Right kidney (tissue), 1 donor: ENCODE measurements around the gene FLRT1.

Source experiments
- DNase-seq: peaks from one replicate; pipeline ENCODE4 v3.0.0-alpha.2; 2016

The FLRT1 gene

DNA sequence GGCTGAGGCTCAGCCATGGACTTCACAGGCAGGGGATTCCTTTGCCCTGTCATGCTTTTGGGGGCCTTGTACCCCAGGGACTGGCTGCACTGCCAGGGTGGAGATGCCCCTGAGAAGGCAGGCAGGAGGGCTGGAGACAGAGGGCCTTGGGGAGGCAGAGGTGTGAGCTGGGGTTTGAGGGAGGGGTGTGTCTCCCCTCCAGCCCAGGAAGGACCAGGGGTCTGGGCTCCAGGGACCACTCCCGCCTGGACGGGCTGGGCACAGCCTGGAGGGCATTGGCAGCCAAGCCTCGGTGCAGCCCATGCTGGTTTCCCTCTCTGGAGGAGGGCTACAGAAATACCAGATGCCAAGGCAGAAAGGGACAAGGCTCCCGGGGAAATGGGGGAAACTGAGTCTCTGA, 30.0 kb upstream of the FLRT1 start:
- DNase-seq: no peak

DNA sequence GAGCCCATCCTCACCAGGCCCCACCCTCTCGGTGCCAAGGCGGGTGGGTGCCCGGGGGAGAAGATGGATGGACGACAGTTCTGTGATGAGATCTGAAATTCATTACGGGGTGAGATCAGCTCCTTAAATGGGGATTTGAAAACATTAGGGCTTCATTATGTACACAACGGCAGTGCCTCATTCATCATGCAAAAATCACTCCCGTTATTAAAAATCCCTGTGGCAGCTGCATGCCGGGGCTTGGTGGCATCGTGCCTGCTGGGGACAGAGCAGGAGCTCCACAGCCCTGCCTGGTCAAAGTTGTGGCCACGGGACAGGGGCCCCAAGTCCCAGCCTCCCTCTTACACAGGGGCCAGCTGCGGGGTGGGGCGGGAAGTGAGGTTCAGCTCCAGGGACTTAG, 29.3 kb upstream of the FLRT1 start:
- no peak for DNase-seq

DNA sequence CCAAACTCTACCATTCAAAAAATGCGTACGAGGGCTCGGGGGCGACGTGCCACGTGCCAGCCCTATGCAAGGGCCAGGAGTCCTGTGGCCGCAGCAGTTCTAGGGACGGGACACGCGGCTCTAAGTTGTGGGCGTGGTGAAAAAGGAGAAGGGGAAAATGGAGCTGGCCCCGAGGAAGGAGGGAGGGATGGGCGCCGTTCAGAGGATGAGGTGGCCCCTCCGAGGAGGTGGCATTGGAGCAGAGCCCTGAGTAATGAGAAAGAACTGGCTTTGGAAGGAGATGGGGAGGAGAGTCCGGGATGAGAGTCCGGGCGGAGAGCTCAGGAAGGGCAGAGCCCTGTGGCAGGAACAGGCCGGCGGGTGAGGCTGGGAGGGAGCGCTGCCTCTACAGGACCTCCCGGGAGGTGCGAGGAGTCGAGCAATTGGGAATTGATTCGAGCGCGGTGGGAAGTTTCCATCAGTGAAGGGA, 28.5 kb upstream of the FLRT1 start:
- DNase-seq: peak; percentile 65

DNA sequence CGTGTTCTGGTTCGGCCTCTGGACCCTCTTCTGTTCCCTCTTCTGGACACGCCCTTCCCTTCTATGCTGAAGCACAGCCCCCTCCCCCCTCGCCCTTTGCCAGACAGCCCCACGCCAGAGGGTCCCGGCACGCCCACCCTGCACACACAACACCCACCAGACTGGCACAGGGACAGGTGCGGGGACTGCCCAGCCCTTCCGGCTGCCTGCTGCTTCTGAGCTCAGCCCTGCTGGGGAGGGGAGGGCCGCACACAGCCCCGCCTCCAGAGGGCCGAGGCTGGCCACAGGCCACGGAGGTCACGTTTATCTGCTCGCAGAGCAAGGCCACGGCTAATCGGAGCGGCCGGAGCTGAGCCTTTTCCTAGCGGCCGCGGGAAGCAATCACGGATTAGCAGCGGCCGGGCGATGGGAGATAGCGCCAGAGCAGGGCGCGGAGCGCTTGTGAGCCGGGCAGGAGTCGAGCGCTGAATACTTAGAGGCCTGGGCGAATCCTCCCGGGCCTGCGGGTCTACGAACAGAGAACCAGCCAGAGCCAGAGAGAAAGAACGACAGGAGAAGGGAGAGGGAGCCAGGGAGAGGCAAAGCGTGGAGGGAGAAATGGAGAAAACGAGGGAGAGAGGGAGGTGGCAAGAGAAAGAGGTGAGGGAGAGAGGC, 28.0 kb upstream of the FLRT1 start:
- DNase-seq: peak; percentile 73

DNA sequence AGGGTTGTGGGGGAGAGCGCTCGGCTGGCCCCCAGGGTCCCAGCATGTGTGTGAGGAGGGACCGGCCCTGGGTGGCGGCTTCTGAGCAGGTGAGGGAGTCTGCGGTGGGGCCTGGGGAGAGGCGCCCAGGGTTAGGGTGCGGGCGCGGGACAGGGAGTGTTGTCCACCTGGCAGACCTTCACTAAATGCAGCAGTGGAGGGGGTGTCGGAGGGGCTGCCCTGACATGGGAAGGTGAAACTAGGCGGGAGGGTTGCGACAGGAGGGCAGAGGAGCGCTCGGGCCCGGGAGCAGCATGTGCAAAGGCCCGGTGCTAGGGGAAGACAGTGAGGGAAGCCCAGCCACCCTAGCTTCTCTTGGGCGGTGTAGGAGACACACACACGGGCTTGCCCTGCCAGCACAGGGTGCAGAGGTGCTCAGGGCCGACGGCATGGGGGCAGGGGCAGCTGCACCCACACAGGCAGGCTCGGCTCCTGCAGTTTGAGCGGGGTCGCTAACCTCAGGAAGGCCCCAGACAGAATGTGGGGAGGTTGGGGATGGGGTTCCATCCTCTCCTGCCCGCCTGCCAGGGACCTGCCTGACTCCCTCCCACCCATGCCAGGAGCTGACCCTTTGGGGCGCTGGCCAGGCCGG, 27.3 kb upstream of the FLRT1 start:
- no peak for DNase-seq

DNA sequence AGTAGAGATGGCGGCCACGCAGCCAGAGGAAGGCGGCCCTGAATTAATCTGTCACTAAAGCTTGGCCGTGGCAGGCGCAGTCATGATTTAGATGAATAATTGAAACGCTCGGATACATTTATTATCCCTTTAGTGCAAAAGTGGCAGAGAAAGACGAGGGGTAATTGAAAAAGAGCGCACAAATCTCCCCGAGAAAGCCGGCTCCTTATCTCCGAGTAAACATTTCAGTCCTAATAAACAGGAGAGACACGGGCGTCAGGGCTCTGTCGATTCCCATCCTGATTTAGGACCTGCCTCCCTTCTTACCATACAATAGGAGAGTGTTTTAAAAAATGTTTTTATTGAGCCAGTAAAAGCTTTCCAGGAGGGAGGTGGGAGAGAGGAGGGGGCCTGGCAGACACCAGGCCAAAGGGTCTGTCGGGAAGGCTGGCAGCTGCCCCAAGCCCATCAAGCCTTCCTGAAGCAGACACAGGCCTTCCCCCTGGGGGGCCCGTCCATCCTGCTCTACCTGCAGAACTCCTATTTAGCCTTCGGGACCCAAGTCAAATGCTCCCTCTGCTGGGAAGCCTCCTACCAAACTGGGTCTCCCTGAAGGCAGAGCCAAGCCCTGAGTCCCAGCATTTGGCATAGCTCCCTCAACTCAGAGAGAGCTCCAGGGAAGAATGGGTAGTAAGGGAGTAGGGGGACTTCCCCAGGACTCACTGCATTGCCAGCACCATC, 26.7 kb upstream of the FLRT1 start:
- no peak for DNase-seq

DNA sequence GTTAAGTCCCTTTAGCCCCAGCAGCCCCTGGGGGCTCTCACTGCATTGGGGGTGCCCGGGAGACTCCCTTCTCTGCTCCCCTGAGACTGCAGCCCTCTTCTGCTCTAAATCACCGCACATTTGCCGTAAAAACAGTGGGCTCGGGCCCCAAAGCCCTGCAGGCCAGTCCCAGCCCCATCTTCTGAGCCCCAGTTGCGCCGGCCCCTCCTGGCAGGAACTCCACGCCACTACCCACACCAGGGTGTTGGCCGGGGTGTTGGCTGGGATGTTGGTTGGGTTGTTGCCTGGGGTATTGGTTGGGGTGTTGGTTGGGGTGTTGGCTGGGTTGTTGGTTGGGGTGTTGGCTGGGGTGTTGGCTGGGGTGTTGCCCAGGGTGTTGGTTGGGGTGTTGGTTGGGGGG, 26.0 kb upstream of the FLRT1 start:
- no peak for DNase-seq

DNA sequence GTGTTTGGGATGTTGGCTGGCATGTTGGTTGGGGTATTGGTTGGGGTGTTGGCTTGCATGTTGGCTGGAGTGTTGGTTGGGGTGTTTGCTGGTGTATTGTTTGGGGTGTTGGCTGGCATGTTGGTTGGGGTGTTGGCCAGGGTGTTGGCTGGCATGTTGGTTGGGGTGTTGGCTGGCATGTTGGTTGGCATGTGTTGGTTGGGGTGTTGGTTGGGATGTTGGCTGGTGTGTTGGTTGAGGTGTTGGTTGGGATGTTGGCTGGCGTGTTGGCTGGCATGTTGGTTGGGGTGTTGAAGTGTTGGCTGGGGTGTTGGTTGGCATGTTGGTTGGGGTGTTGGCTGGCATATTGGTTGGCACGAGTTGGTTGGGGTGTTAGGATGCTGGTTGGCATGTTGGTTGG, 24.9 kb upstream of the FLRT1 start:
- DNase-seq: no peak

DNA sequence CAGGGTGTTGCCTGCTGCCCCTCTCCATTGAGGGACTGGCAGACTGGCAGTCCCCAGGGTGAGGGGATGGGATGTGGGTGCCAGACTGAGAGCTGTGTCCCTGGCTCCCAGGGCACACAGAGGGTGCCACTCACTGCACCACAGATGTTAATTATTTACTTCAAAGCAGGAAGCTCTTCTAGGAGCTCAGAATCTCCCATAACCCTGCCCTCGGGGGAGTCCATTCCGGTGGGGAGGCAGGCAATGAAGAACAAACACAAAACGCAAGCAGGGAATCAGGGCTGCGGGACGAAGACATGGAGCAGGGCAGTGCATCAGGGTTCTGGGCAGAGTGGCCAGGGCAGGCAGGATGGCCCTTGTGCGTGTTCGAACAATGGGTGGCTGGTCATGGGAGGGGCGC, 24.4 kb upstream of the FLRT1 start:
- no peak for DNase-seq

DNA sequence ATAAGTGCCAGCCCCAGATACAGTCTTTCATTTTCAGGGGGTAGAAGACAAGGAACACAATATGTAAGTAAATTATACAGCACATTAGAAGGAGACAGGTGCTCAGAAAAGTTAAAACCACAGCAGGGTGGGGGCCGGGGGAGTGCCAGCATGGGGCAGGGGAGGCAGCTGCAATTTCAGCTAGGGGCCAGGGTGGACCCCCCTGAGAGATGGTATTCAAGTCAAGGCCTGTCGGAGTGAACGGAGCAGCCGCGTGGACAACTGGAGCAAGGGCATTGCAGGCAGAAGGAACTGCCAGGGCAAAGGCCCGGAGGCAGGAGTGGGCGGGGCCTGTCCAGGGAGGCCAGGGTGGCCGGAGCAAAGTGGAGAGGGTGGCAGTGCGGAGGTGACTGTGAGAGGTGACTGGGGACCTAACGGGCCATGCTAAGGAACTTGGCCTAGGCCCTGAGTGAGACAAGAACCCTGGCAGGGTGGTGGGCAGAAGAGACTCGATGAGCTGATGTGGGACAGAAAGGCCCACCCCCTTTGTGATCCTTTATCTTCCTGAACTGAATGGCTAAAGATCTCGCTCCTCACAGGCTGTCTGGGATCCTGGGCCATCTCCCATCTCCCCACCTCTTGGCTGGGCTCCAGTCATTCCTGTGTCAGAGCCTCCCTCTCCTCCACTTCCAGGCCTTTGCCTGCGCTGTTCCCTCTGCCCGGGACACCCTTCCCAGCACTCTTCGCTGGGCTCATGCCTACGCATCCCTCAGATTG, 22.4 kb upstream of the FLRT1 start:
- DNase-seq: no peak

DNA sequence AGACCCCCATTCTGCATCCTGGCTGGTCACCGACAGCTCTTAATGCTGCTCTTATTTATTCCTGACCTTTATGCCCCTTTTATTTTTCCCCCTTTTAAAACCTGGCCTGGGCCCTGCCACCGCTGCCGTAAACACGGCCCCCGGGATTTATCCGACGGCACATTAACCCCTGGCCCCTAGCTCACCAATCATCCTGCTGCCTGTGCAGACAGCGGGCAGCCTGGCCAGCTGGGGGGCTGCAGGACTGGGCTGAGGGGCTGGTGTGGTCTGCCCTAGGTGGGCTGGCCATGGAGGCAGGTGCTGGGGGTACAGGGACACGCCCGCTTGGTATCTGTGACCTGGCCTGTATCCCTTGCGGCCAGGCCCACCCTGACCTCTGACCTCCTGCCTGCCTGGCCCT, 21.4 kb upstream of the FLRT1 start:
- DNase-seq: no peak

DNA sequence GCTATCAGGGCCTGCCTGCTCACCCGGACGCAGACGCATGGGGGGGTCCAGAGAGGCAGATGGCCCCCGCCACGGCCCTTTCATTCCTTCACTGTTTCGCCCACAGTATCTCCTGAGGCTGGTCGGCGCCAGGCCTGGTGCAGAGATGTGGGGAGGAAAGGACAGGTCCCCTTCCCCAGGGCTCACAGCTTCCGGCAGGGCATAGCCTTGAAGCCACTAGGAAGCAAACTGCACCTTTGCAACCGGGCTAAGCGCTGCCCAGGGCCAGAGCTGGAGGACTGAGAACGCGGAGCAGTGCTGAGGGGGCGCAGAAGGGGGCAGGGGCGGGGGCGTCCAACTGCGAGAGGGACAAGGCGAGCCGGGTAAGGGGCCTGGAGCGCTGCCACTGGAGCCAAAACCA, 20.2 kb upstream of the FLRT1 start:
- DNase-seq: no peak

DNA sequence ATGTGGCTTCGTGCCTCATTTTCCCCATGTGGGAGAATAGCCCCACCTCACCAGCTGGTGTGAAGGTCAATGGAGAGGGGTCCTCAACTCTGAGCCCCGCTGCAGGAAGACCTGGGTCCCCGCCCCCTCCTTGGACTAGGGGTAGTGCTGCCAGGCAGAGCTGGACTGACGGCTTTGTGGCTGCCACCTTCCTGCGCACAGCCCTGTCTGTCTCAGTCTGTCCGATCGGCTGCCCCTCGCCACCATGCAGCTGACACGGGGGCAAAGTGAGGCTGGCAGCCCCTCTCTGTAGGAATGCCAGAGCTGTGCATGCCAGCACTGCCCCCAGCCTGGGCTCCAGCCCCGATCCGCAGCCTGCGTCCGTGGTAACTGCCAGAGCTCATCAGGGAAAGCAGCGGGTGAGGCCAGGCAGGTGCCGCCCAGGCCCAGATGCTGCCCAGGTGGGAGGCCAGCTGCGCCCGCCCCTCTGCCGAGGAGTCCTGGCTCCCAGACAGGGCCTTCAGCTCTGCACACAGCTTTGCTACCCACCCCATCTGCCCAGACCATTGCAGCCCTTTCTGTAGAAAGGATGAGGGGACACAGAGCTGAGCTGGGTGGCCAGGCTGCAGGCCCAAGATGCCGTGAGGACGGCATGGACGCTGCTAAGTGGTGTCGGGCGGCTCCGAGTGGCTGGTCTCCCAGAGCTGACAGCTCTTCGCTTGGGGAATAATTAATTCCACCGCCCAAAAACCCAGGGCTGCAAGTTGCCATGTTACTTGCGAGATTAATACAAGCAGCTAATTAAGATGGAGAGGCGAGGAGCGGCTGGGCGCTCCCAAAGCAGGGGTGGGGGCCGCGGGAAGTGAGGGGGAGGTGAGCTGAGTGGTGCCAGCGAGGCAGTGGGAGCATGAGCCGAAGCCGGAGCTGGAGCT, 19.5 kb upstream of the FLRT1 start:
- no peak for DNase-seq

DNA sequence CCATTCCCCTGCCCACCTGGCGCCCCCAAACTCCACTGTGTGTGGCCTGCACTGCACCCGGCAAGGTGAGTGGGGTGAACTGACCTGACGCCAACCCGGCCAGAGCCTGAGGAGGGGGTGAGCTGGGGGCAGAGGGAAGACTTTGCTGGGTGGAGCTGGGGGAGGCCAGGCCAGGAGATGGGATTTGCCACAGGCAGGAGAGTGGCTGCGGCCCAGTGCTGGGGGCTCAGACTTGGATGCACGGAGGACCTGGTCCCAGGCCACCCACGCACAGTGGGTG, 17.8 kb upstream of the FLRT1 start:
- DNase-seq: peak; percentile 8

DNA sequence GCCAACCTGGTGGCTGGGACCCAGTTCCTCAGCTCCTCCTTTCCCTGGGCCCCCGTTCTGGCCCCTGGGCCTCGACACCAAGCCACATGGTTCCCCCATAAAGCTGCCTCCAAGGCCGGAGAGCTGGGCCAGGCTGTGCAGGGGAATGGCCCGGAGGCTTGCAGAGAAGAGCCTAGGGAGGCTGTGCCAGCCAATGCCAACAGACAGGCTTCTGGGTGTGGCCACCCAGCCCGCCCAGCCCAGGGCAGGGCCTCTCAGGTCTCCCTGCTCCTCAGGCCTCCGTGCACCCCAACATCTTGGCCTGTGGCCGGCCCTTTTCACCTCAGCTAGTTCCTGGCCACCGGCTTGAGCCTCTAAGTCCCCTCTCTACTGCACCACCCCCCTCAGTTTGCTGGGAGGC, 17.4 kb upstream of the FLRT1 start:
- DNase-seq: no peak

DNA sequence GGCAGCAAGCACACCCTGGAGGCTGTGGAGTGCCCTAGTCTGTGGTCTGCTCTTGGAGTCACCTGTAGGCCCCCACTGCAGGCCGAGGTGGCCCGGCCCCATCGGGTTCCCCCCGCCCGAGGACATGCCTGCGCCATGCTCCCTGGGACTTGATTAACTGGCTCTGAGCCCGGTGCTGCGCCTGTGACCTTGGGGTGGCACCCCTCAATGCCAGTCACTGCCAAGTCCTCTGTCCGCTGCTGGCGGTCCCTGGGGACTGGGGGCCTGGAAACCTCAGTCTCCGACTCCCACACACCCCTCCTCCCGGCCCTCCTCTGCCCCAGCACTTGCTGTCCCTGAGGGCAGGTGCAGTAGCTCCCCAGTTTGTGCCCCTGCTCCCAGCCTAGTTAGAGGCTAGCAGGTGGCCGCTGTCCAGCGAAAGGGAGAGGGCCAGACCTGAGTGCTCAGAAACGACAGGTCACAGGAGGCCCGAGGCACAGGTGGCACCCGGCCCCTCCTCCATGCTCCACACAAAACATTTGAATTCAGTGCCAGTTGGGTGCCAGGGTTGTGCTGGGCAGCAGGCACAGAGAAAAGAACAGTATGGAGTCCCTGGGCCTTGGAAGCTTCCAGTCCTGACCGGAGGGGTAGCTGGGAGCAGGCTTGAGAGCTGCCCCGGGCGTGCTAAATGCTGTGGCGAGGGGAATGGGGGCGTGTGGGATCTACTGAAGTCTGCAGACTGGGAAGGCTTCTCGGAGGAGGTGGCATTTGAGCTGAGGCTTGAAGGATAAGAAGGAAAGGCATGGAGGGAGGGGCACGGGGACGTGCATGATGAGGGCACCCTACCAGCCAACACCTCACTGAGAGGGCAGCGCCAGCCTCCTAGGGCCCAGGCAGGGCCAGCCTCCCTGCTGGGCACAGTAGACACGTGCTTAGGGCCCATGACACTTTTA, 16.4 kb upstream of the FLRT1 start:
- DNase-seq: peak; percentile 5

DNA sequence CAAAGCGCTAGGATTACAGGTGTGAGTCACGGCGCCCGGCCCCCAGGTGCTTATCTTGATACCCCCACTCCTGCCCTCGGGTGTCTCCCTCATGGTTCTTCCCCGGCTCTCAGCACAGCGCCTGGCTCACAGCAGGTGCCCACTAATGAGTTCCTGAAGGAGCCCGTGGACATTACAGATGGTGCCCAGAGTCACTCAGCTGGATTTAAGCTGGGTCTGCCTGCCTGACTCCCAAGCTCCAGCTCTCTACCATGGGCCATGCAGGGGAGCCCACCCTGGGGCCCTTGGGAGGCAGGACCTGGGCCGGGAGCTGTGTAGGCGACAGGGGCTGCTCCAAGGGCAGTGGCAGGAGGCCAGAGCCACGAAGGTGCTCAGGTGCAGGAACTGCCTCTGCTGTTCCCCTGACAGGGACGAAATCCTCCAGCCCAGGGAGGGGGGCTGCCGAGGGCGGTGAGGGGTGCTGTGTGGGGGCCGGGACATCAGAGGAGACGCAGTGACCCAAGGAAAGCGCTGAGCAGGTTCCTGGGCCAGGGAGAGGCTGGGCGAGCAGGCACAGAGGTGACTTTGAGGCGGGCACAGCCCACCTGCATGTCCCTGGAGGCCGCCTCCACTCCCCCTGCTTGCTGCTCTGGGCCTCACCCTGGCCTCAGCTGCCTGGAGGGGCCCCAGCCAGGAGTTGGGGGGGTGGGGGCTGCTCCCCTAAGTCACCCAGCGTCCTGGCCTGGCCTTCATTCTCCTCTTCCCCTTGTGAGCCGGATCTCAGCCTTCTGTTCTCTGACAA, 14.6 kb upstream of the FLRT1 start:
- DNase-seq: peak; percentile 65

DNA sequence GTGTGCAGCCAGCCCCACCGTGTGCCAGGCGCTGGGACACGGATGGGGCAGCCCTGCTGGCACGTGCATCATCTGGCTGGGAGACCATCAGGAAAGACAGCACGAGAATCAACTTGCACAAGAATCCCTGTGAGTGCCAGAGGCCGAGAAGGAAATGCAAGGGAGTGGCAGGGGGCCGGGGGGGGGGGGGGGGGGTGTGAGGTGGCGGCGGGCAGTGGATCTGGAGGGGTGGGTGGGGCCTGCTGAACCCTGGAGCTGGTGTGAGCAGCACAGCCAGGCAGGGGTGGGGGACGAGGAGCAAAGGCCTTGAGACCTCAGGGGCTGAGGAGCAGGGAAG, 14.0 kb upstream of the FLRT1 start:
- no peak for DNase-seq

DNA sequence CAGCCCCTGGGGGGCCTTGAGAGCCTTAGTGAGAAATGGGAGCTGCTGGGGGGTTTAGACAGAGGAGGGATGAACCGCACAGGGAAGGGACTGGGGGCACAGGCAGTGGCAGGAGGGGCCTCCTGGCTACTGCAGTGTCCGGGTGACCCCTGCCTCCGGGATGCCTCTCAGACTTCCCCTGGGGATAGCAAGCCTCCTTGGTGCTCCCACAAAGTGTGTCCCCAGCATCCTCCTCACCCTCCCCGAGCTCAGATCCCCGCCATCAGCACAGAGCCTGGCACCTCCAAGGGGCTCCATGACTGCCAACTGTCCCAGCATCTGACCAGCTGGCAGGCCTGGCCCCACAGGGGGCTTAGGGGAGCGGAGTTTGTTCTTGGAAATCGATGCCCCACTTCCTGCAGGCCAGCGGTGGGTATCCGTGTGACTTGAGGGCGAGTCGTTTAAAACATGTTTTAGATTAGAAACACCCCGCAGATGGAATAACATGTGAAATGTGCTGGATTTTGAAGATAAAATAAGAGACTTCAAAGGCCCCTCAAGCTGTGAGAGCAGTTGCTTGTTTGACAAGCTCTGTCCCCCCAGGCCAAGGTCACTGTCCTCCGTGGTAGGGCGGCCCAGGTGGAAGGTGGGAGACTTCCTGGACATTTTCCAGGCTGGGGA, 13.5 kb upstream of the FLRT1 start:
- DNase-seq: no peak
